Nephron (organoid): Measurements from ENCODE around the gene PTGER3.
A peak's percentile ranks its signal among the peaks of the same experiment; 100 is the strongest.

Experiments used
- H3K27ac Mint-ChIP-seq, 3 experiments: 2 replicates each; pipeline ENCODE4 v1.8.0; 2020; ENCODE audit warnings: mixed read lengths in 3 of 3, mild to moderate bottlenecking in 2 of 3, moderate library complexity in 1 of 3
- H3K27me3 Mint-ChIP-seq: 2 replicates; pipeline ENCODE4 v1.8.0; 2021; ENCODE audit warnings: low read depth, mild to moderate bottlenecking, moderate library complexity, mixed read lengths
- H3K36me3 Mint-ChIP-seq: 2 replicates; pipeline ENCODE4 v1.8.0; 2020; ENCODE audit warnings: low read depth, mixed read lengths
- H3K4me1 Mint-ChIP-seq: 2 replicates; pipeline ENCODE4 v1.8.0; 2020; ENCODE audit warnings: mixed read lengths
- H3K4me3 Mint-ChIP-seq, 3 experiments: 2 replicates each; pipeline ENCODE4 v1.8.0; 2020; ENCODE audit warnings: mild to moderate bottlenecking in 3 of 3, mixed read lengths in 3 of 3, moderate library complexity in 2 of 3
- H3K9me3 Mint-ChIP-seq: 2 replicates; pipeline ENCODE4 v1.8.0; 2020; ENCODE audit warnings: mixed read lengths
- TF ChIP-seq, protein P1 (sequence below), 3 experiments: fragments of 200-600 bp; sonication (generic); IDR thresholded peaks; one replicate each; pipeline ENCODE4 v1.5.0; 2021; ENCODE audit warnings: antibody characterized with exemption in 3 of 3; ENCODE audit not compliant: unreplicated experiment in 3 of 3

PTGER3 gene

DNA sequence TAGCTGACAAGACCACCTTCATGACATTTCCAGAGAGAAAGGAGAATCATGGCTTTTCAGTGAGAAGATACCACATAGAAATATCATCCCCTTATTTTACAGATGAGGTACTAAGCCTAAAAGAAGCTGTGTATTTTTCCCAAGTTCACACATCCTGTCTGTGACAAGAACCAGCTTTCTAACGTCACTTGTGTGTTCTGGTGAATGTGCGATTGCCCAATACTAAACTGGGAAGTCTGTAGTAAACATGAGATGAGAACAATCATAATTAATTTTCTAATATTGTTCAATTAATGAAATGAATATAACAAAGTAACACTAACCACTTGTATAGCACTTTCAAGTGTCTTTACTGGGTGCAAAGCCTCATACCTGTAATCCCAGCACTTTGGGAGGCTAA lies 46.0 kb downstream of the PTGER3 start:
- TF ChIP-seq, protein P1, sequence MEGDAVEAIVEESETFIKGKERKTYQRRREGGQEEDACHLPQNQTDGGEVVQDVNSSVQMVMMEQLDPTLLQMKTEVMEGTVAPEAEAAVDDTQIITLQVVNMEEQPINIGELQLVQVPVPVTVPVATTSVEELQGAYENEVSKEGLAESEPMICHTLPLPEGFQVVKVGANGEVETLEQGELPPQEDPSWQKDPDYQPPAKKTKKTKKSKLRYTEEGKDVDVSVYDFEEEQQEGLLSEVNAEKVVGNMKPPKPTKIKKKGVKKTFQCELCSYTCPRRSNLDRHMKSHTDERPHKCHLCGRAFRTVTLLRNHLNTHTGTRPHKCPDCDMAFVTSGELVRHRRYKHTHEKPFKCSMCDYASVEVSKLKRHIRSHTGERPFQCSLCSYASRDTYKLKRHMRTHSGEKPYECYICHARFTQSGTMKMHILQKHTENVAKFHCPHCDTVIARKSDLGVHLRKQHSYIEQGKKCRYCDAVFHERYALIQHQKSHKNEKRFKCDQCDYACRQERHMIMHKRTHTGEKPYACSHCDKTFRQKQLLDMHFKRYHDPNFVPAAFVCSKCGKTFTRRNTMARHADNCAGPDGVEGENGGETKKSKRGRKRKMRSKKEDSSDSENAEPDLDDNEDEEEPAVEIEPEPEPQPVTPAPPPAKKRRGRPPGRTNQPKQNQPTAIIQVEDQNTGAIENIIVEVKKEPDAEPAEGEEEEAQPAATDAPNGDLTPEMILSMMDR (IDR thresholded peaks at IDR 0.05; ENCODE audit: unreplicated experiment in 3 of 3), result no peak
- no peak overlapping the region for H3K4me3 Mint-ChIP-seq
- no peaks in the 10 kb centered on the region for H3K9me3 Mint-ChIP-seq
- H3K36me3 Mint-ChIP-seq, result no peaks in the 10 kb centered on the region
- no peaks in the 10 kb centered on the region for H3K4me1 Mint-ChIP-seq
- H3K27ac Mint-ChIP-seq, result no peak overlapping the region
- no peaks in the 10 kb centered on the region for H3K27me3 Mint-ChIP-seq

DNA sequence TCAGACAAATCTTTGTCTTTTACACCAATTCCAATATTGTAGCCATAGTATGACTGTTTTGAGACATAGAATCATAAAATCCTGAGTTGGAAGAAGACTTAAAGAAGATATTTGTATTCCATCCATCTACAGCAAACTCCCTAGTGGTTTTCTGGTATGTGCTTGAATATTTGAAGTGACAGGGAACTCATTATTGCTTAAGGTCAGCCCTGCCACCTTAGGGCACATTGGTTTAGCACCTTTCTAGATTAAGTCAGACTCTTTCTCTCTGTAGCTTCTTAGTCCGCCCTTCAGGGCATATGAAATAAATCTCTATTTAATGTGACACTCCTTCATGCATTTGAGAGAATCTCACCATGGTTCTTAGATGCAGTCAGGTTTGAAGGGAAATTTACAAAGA lies 49.8 kb downstream of the PTGER3 start:
- Mint-ChIP-seq H3K4me1 (no peaks in the 10 kb centered on the region), H3K27me3 (no peaks in the 10 kb centered on the region), H3K9me3 (no peaks in the 10 kb centered on the region), H3K4me3 (no peak overlapping the region), H3K36me3 (no peaks in the 10 kb centered on the region), H3K27ac (no peak overlapping the region)
- TF ChIP-seq, protein P1 (IDR thresholded peaks at IDR 0.05; ENCODE audit: unreplicated experiment in 3 of 3), result no peak

DNA sequence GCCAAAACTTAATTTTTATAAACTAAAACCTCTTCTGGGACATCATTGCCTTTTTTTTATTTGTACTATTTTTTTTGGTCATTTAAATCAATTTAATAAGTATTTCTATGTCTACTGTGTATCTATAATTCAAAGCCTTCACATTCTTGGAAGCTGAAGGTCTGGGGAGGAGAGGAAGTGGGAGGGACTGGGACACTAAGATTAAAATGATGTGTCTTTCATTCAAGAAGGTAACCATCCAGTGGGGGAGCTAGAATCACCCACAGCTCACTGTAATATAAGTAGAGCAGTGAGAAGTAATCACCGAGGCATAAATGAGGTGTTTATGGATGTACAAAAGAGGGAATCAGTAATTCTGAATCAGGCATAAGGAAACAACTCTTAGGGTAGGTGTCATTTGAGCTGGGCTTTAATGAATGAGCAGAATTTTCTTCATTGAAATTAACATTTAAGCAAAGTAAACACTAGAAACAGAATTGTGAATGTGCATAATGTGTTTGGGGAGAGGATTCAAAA lies 52.8 kb downstream of the PTGER3 start:
- Mint-ChIP-seq H3K4me1 (no peaks in the 10 kb centered on the region), H3K27me3 (no peaks in the 10 kb centered on the region), H3K9me3 (no peaks in the 10 kb centered on the region), H3K27ac (no peak overlapping the region), H3K4me3 (no peak overlapping the region), H3K36me3 (no peaks in the 10 kb centered on the region)
- TF ChIP-seq, protein P1 (IDR thresholded peaks at IDR 0.05; ENCODE audit: unreplicated experiment in 3 of 3), result no peak

DNA sequence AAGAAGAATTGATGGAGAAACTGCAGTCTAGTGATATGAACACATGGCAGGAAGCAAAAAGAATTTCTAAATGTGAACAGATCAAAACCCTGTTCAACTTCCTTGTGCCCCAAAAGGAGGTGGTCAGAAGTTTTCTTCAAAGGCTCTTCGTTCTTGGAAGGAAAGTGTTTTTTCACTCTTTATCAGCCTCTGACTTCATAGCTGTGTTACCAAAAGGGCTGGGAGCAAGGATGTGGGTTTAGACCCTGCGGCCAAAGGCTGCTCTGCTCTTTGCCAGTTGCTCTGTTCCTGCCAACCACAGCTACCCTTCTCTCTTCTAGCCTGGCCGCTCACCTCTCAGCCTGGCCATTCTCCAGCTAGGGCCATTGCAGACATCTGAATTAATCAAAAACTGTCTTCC lies 53.8 kb downstream of the PTGER3 start:
- no peaks in the 10 kb centered on the region for H3K4me1 Mint-ChIP-seq
- no peak overlapping the region for H3K4me3 Mint-ChIP-seq
- TF ChIP-seq, protein P1 (IDR thresholded peaks at IDR 0.05; ENCODE audit: unreplicated experiment in 3 of 3), result no peak
- no peaks in the 10 kb centered on the region for H3K36me3 Mint-ChIP-seq
- H3K9me3 Mint-ChIP-seq, result no peaks in the 10 kb centered on the region
- no peak overlapping the region for H3K27ac Mint-ChIP-seq
- no peaks in the 10 kb centered on the region for H3K27me3 Mint-ChIP-seq

DNA sequence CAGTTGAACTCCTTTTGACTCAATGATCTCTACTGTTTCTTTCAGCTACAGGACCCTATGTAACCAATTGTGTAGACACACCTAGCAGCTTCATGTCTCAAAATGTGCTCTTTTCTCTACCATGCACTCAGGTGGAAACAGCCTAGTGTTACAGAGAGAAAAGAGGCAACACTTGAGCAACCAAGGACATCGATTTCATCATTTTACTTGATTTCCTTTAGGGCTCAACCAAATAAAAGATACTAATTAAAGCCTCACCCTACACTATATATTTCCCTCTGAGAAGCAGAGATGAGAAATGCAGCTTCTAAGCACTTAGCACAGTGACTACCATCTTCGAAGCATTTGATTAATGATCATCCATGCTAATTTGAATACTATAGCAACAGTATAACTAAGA lies 55.1 kb downstream of the PTGER3 start:
- no peak overlapping the region for H3K4me3 Mint-ChIP-seq
- H3K27ac Mint-ChIP-seq, result no peak overlapping the region
- no peaks in the 10 kb centered on the region for H3K9me3 Mint-ChIP-seq
- TF ChIP-seq, protein P1 (IDR thresholded peaks at IDR 0.05; ENCODE audit: unreplicated experiment in 3 of 3), result no peak
- no peaks in the 10 kb centered on the region for H3K4me1 Mint-ChIP-seq
- no peaks in the 10 kb centered on the region for H3K36me3 Mint-ChIP-seq
- H3K27me3 Mint-ChIP-seq, result no peaks in the 10 kb centered on the region

DNA sequence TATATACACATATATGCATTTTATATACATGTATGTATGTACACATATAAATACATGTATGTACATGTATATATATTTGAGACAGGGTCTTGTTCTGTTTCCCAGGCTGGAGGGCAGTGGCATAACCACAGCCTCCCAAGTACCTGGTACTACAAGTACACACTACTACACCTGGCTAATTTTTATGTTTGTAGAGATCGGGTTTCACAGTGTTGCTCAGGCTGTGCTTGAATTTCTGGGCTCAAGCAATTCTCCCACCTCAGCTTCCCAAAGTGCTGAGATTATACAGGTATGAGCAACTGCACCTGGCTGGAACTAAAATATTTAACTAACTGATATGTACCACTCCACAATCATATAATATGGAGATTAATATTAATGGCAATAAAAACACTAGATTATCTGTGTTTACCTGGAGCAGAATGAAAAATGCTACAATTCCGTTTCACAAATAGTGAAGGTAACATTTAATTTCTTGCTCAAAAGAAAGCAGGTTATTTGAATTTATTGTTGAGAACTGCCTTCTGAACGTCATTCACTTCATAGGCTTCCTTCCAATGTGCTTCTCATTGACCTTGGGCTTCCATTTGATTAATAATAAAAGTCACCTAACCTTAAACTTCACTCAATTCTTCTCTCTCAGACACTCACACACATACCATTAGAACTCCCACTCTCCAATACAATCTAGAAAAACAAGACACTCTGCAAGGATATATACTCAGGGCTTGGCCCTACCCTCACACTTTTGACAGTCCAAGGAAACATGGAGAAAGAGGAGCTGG lies 57.0 kb downstream of the PTGER3 start:
- TF ChIP-seq, protein P1 (IDR thresholded peaks at IDR 0.05; ENCODE audit: unreplicated experiment in 3 of 3), result no peak
- peak overlapping the region in 1 of 3 experiments; percentile 48 for H3K27ac Mint-ChIP-seq
- H3K4me1 Mint-ChIP-seq, result no peaks in the 10 kb centered on the region

More for the DNA sequence above, 57.0 kb downstream of the PTGER3 start:
- no peaks in the 10 kb centered on the region for H3K27me3 Mint-ChIP-seq
- H3K36me3 Mint-ChIP-seq, result no peaks in the 10 kb centered on the region
- H3K4me3 Mint-ChIP-seq, result no peak overlapping the region
- no peaks in the 10 kb centered on the region for H3K9me3 Mint-ChIP-seq
